IPS-15b (cell line): ENCODE results near the gene ULK2.
"Not testable (repeated sequence)": the region's sequence is repeated elsewhere in the genome, so short reads cannot be mapped to it uniquely, and the experiment has no call there.

Experiments
- H3K27me3 ChIP-seq: one replicate; pipeline ENCODE4 v1.6.1; 2013; ENCODE audit warnings: low read length; ENCODE audit not compliant: control insufficient read depth, insufficient read depth
- H3K36me3 ChIP-seq: one replicate; pipeline ENCODE4 v1.6.1; 2013; ENCODE audit warnings: low read length; ENCODE audit not compliant: control insufficient read depth, insufficient read depth
- H3K4me1 ChIP-seq: one replicate; pipeline ENCODE4 v1.6.1; 2013; ENCODE audit warnings: mild to moderate bottlenecking, low read length; ENCODE audit not compliant: control insufficient read depth, insufficient read depth
- H3K4me3 ChIP-seq: one replicate; pipeline ENCODE4 v1.5.1; 2013; ENCODE audit warnings: low read depth, low read length
- H3K9ac ChIP-seq: one replicate; pipeline ENCODE4 v1.6.1; 2013; ENCODE audit warnings: low read depth, mild to moderate bottlenecking, low read length
- H3K9me3 ChIP-seq: one replicate; pipeline ENCODE4 v1.6.1; 2013; ENCODE audit warnings: mild to moderate bottlenecking, low read length; ENCODE audit not compliant: control insufficient read depth, insufficient read depth

Gene ULK2

DNA sequence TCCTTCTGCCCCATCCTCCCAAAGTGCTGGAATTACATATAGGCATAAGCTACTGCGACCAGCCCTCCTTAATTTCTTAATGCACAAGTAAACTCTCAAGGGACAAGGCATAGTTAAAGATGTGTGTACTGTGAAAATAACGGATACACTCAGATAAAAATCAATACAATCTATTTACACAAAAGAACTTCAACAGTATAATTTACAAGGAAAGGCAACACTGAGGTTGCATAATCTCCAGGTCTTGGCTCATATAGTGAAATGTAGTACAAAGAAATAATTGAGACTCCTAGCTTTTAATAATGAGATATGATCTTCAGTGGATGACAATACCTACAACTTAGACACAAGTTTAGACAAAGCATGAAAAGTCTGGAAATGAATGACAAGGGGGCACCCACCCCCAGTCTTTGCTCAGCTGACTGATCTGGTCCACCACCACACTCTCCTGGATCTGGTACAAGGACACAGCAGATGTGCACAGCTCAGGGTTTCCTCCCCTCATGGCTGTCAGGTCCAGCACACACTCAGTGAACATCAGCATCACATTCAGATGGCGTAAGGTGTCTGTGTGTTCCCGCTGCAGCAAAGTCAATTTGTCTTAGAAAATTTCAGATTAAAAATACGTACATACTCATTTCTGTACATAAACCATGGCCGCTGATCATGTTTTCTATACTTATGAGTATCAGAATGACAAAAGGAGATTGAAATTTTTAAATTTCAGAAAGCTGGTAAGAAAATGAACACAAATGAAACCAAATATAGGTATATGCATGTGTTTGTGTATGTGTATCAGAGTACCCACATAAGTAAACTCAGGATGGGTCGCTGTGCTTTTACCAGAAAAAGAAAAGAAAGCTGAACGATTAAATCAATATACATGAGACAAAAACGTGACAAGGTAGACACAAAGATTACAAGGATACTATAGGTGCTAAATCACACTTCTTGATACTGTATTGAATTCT lies 86.0 kb downstream of the ULK2 start:
- H3K4me3 ChIP-seq = no peak overlapping the region
- H3K36me3 ChIP-seq = no peaks in the 10 kb centered on the region
- H3K27me3 ChIP-seq = no peaks in the 10 kb centered on the region
- H3K9me3 ChIP-seq = no peaks in the 10 kb centered on the region
- no peak overlapping the region for H3K9ac ChIP-seq
- H3K4me1 ChIP-seq = no peaks in the 10 kb centered on the region

DNA sequence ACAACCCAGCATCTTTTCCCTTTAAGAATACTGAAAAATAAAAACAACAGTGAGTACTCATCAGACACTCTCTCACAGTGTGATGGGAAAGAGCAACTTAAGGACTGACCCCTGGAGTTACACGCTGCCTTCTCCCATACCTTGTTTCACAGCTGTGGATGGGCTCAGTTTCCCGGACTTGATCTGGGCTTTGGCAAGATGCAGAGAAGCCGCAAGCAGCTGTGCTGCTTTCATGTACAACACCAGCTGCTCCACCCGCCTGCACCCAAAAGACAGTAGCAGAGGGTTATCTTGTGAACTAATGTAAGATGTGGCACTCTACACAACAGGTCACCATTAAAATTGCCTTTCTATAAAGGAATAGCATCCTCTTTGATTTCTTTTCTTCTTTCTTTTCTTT lies 86.9 kb downstream of the ULK2 start:
- Histone ChIP-seq H3K27me3 (no peaks in the 10 kb centered on the region), H3K9me3 (no peaks in the 10 kb centered on the region), H3K36me3 (no peaks in the 10 kb centered on the region), H3K4me3 (no peak overlapping the region), H3K4me1 (no peaks in the 10 kb centered on the region), H3K9ac (no peak overlapping the region)

DNA sequence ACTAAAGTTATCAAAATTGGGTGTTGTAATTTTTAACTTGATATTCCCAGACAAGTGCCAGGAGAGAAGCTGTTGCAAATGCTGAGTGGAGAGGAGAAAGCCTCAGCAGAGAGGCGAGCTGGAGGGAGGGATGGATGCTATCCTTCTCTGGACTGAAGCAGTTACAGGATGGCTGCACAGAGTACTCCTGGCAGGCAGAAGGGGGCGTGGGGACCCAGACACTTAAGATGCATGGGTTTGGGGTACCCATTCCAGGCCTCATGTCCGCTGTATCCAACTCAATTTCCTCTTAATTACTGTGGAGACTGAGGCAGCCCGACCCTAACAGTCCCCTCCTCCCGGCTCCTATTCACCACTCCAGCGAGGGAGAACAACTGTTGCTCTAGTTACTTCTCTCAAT lies 94.2 kb downstream of the ULK2 start:
- no peaks in the 10 kb centered on the region for H3K9me3 ChIP-seq
- H3K9ac ChIP-seq = no peak overlapping the region
- no peaks in the 10 kb centered on the region for H3K4me1 ChIP-seq
- H3K27me3 ChIP-seq = no peaks in the 10 kb centered on the region
- H3K36me3 ChIP-seq = no peaks in the 10 kb centered on the region
- H3K4me3 ChIP-seq = no peak overlapping the region

DNA sequence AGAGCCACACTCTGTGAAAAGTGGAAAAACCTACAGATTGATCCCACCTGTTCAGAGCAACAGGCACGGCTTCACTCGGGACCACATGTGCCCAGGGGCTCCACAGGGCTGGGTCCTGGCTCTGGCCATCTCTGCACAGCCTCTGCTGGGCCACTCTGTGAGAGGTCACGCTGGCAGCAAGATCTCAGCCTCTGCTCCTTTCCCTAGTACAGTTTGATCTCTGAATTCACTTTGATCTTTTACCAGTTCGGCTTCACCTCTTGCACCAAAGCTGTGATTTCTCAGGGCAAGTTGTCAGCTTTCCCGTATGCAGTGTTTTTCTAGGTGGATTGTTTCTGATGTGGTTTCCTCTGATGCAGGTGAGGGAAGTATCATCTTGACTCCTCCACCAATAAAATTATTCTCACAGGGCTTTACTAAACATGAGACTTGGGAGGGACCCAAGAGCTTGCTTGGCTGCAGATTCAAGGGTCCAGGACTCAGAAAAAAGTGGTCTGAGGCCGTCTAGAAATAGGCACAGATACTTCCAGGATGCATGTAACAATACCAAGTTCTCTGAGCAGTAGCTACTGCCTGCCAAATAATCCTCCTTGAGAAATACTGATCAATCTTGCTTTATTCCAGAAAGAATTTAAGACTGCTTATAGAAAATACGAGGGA lies 95.6 kb downstream of the ULK2 start:
- Histone ChIP-seq H3K9ac (no peak overlapping the region), H3K4me1 (no peaks in the 10 kb centered on the region), H3K9me3 (no peaks in the 10 kb centered on the region), H3K36me3 (no peaks in the 10 kb centered on the region), H3K27me3 (no peaks in the 10 kb centered on the region), H3K4me3 (no peak overlapping the region)

DNA sequence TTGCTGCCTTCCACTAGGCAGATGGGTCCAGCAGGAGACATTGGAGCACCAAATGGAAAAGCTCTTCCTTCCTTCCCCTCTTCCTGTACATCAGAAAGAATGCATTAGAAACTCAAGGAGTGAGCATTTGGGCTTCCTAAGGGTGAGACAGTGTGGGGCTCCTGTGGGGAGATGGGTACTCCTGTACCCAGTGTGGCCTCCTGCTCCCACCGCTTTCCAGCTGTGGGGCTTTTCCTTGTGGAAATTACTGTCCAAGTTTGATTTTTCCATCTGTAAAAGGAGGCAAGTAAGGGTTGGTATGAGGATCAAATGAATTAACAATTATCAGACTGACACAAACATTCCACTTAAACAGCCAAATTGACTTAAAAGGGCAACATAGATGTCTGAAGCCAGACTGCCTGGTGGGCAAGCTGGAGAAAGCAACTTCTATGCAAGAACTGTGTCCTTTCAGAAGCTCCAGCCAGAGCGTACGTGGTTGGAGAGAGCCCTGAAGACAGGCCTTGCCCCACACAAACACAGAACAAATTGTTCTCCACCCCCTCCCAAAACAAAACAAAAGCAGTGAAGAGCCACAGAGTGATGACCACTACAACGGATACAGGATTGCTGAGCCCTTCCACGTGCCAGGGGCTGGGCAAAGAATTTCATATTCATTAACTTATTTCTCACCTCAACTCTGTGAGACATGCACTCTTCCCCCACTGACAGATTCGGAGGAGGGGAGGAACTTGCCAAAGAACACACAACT lies 96.6 kb downstream of the ULK2 start:
- Histone ChIP-seq H3K4me1 (peaks cover 1% of the 10 kb centered on the region), H3K9me3 (no peaks in the 10 kb centered on the region), H3K27me3 (no peaks in the 10 kb centered on the region), H3K9ac (no peak overlapping the region), H3K36me3 (no peaks in the 10 kb centered on the region), H3K4me3 (no peak overlapping the region)

DNA sequence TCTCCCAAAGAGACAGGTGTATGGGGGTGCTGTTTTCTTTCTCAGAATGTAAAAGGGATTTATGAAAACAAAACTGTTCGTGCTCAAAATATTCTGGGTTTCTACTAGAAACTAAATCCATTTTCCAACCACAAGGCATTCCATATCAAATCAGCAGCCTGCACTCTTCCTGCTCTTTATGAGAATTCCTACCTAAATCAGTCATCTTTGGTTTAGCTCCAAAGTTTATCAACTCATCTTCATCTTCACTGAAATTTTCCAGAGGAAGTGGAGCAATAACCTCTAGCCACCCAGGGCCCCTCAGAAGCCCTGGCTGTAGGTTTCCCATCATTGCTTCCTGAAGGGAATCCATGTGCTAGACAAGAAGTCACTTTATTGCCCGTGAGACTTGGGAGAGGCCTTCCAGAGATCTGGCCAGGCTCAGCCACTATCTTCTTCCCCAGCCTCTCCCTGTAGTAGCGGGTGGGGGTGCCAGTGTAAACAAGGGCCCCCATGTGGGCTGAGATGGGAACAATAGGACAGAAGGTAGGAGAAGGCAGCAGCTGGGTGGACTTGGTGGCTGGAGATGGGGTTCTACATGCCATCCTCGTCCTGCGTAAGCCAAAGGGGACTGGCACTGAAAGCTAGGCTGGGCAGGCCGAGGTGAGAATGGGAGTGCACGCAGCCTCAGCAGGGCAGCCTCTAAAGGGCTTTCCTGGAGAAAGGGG lies 97.6 kb downstream of the ULK2 start:
- Histone ChIP-seq H3K4me1 (peaks cover 2% of the 10 kb centered on the region), H3K4me3 (no peak overlapping the region), H3K36me3 (no peaks in the 10 kb centered on the region), H3K9me3 (no peaks in the 10 kb centered on the region), H3K27me3 (no peaks in the 10 kb centered on the region), H3K9ac (no peak overlapping the region)

DNA sequence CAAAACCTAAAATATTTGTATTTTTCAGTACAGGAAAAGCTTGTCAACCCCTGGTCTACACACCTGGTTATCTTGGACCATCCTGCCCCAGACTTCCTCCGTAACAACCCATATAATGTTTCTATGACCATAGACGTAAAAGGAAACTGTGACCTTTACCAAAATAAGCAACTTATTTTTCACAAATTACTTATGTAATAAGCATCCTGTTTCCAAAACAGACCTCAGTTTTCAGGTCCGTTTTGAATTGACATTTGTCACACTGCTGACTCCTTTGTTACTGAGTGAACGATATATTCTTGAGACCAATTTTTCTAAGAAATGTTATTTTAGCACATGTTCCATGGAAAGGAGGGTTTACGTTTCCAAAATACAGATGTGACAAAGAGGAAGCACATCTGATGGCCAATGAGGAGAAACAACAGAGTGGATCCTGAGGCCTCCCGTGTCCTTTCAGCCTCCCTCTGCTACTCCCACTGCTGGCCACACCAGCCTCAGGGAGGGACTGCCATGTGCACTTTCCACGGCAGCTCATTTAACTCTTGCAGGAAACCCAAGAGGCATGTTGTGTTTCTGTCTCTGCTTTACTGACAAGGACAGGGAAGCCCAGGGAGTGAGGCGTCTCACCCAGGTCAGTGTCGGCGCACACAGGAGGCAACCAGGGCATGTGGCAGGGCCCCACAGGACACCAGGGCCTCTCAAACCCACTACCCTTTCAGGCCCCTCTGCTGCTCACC lies 99.5 kb downstream of the ULK2 start:
- H3K9ac ChIP-seq = no peak overlapping the region
- no peak overlapping the region for H3K4me3 ChIP-seq
- H3K27me3 ChIP-seq = no peaks in the 10 kb centered on the region
- no peaks in the 10 kb centered on the region for H3K9me3 ChIP-seq
- no peaks in the 10 kb centered on the region for H3K36me3 ChIP-seq
- peaks cover 2% of the 10 kb centered on the region for H3K4me1 ChIP-seq

DNA sequence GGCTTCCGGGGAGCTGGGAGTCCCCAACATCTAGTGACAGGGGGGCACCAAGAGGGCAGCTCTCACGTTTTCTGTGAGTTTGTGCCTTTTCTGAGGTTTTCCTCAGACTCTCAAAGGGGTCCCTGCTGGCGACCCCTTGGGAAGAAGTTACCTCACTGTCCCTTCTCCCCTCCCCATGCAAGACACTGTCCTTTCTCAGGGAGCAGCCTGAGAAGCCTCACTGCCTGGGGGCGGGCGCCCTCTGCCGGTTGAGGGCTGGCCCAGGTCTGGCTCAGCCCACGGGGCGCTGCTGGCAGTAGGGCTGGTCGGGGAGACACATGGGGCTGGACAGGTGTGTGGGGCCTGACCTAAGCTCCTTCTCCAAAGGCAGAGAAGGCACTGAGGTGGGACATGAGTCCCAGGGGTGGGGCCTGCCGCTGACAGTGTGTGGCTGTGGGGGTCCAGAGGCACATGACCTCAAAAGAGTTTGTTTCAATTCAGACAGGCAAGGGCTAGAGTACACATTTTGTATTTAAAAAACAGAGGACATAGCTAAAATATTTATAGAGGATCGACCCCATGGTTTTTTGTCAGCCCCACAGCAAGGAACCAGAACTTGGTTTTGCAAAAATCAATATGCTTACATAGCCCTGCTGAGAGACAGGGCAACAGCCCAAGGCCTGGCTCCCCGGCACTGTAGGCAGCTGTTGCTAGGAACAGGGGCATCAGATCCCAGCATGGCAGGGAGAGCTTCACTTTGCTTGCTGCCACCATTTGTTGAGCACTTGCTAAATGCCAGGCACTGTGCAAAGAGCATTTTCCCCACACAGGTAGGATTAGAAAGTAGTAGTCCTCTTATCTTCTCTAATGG lies 101.1 kb downstream of the ULK2 start:
- Histone ChIP-seq H3K9me3 (no peaks in the 10 kb centered on the region), H3K4me1 (peaks cover 2% of the 10 kb centered on the region), H3K36me3 (no peaks in the 10 kb centered on the region), H3K9ac (no peak overlapping the region), H3K4me3 (no peak overlapping the region), H3K27me3 (no peaks in the 10 kb centered on the region)

DNA sequence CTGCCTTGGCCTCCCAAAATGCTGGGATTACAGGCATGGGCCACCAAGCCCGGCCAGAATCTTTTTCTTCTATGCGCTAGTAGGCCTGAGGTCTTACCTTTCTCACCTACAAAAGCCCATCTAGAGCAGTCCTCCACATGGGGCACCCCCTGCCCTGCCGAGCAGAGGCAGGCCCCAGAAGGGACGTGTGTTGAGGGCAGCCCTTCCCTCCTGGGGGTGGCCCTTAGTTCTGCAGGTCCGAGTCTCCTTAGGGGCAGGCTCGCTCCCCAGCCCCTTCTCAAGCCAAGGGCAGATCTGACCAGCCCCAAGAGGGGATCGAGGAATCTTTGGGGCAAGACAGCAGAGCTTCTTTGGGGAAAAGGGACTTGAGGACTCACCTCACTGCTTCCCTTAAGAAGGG lies 101.7 kb downstream of the ULK2 start:
- Histone ChIP-seq H3K9ac (no peak overlapping the region), H3K9me3 (no peaks in the 10 kb centered on the region), H3K4me3 (no peak overlapping the region), H3K36me3 (no peaks in the 10 kb centered on the region), H3K4me1 (peaks cover 2% of the 10 kb centered on the region), H3K27me3 (no peaks in the 10 kb centered on the region)

DNA sequence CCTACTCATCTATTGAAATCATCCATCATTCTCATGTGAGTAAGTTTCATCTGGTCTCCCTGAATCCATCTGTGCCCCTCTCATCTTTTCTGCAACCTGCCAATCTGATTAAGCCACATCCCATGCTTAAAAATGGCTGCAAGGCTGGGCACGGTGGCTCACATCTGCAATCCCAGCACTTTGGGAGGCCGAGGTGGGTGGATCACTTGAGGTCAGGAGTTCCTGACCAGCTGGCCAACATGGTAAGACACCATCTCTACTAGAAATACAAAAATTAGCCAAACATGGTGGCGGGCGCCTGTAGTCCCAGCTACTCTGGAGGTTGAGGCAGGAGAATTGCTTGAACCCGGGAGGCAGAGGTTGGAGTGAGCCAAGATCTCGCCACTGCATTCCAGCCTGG lies 103.7 kb downstream of the ULK2 start:
- not testable (repeated sequence) for H3K27me3 ChIP-seq, H3K9ac ChIP-seq, H3K36me3 ChIP-seq, H3K9me3 ChIP-seq, H3K4me3 ChIP-seq, H3K4me1 ChIP-seq
